ENCODE results near the gene GLIPR1.
"Not testable (repeated sequence)": the region's sequence is repeated elsewhere in the genome, so short reads cannot be mapped to it uniquely, and the experiment has no call there.

GLIPR1 gene

DNA sequence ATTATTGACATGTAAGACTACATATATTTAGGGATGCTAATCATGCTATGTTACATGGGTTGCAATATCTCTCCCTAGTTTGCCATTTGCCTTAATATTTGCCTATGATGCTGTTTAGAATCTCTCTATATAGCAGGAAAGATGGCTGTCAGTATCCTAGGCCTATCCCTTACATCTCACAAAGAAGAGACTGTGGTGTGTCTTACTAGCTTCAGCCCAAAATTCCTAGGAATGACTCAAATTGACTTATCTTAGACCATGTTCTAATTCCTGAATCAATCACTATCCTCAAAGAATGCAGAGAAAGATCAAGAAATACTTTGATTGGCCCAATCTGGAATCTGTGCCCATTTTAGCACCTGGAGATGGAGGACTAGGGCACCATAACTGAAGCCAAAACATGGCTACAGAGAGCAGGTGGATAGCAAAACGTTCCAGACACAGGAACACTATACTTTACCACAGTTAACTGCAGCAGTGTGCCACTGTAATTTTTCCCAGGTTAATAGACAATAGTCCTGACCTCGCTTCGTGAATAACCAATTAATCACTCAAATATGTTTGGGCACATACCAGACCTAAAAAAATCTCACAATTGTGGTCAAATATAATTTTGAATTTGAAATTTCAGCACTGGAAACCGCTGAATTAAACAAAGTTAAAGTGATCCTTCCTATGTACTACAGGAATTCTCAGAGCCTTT, 32.7 kb upstream of the GLIPR1 start:
- no peak overlapping the region for H3K4me3 ChIP-seq (replicated peaks; ENCODE audit: low read depth, low read length)
- DNase-seq (ENCODE audit: extremely low read depth, insufficient read length): no peak
- H3K27me3 ChIP-seq (replicated peaks; ENCODE audit: control insufficient read depth, insufficient read depth, low read length): no peaks in the 10 kb centered on the region; the same call in 1 of the 2 replicates
- TF ChIP-seq, protein P1, sequence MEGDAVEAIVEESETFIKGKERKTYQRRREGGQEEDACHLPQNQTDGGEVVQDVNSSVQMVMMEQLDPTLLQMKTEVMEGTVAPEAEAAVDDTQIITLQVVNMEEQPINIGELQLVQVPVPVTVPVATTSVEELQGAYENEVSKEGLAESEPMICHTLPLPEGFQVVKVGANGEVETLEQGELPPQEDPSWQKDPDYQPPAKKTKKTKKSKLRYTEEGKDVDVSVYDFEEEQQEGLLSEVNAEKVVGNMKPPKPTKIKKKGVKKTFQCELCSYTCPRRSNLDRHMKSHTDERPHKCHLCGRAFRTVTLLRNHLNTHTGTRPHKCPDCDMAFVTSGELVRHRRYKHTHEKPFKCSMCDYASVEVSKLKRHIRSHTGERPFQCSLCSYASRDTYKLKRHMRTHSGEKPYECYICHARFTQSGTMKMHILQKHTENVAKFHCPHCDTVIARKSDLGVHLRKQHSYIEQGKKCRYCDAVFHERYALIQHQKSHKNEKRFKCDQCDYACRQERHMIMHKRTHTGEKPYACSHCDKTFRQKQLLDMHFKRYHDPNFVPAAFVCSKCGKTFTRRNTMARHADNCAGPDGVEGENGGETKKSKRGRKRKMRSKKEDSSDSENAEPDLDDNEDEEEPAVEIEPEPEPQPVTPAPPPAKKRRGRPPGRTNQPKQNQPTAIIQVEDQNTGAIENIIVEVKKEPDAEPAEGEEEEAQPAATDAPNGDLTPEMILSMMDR (IDR thresholded peaks at IDR 0.05; ENCODE audit: insufficient read depth, low read length, poor library complexity, severe bottlenecking): no peak
- no peaks in the 10 kb centered on the region for H3K36me3 ChIP-seq (ENCODE audit: control insufficient read depth, insufficient read depth, low read length)

DNA sequence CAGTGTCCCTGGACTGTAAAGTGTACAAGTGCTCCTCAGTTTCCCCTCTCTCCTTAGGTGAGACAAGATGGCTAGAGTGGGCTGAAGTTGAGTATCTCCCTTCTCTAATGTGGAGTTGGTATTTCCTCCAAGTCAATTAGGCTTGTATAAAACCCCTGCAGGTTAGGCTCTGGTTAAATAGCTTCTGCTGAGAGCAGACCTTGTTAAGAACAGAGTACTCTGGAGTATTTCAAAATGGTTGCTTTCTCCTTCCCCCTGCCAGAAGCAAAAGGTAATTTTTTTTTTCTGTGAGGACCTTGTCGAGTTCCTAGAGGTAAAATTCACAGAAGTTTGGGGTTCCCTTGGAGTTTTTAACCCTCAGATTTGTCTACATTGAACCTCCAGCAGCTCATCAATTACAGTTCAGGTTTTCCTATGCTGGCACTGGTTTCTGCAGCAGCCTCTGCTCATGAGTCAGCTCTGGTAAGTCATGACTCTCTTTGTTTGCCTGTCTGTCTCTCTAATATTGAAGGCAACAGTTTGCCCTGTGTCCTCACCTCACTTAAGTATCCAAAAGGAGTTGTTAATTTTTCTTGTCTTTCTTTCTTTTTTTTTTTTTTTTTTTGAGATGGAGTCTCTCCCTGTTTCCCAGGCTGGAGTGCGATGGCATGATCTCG, 27.8 kb upstream of the GLIPR1 start:
- H3K27me3 ChIP-seq (replicated peaks; ENCODE audit: control insufficient read depth, insufficient read depth, low read length): no peaks in the 10 kb centered on the region; the same call in 1 of the 2 replicates
- no peaks in the 10 kb centered on the region for H3K36me3 ChIP-seq (ENCODE audit: control insufficient read depth, insufficient read depth, low read length)
- TF ChIP-seq, protein P1 (IDR thresholded peaks at IDR 0.05; ENCODE audit: insufficient read depth, low read length, poor library complexity, severe bottlenecking): no peak
- no peak overlapping the region for H3K4me3 ChIP-seq (replicated peaks; ENCODE audit: low read depth, low read length)
- DNase-seq (ENCODE audit: extremely low read depth, insufficient read length): no peak

DNA sequence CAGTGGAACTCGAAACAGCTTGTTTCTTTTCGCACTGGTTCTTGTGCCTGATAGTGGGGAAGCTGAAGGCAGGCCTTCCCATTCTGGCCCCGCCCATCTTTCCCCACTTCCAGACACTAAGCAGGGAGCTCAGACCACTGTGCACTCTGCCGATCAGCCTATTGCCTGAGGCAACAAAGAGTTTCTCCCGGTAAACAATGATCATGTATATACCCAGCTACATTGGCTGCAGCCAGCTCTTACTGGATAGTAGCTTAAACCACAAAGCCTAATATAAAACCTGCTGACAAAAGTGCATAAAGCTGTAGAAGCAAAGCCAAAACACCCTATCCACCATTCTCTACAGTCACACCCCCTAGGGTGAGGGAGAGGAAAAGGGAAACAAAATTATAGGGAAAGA, 24.7 kb upstream of the GLIPR1 start:
- DNase-seq (ENCODE audit: extremely low read depth, insufficient read length): no peak
- Histone ChIP-seq H3K4me3 (replicated peaks; ENCODE audit: low read depth, low read length) (no peak overlapping the region), H3K36me3 (ENCODE audit: control insufficient read depth, insufficient read depth, low read length) (no peaks in the 10 kb centered on the region), H3K27me3 (replicated peaks; ENCODE audit: control insufficient read depth, insufficient read depth, low read length) (no peaks in the 10 kb centered on the region; the same call in 1 of the 2 replicates)
- TF ChIP-seq, protein P1 (IDR thresholded peaks at IDR 0.05; ENCODE audit: insufficient read depth, low read length, poor library complexity, severe bottlenecking): no peak

DNA sequence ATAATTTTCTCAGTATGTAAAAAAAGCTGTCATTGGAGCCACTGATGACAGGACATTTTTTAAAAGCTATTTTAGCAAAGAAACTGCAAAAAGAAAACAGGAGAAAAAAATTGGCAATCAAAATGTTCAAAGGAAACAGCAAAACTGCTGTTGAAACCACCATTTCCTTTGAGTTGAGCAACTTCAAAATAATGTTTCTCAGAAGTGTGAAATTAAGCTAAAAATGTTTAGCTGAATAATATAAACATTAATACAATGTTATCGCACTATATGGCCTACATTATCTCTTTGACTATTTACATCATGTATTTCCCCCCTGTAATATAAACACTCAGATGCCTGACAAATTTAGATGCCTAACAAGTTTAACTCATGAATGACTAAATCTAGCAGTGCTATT, 23.4 kb upstream of the GLIPR1 start:
- no peak for DNase-seq (ENCODE audit: extremely low read depth, insufficient read length)
- H3K36me3 ChIP-seq (ENCODE audit: control insufficient read depth, insufficient read depth, low read length): no peaks in the 10 kb centered on the region
- no peak overlapping the region for H3K4me3 ChIP-seq (replicated peaks; ENCODE audit: low read depth, low read length)
- H3K27me3 ChIP-seq (replicated peaks; ENCODE audit: control insufficient read depth, insufficient read depth, low read length): no peaks in the 10 kb centered on the region; the same call in 1 of the 2 replicates
- TF ChIP-seq, protein P1 (IDR thresholded peaks at IDR 0.05; ENCODE audit: insufficient read depth, low read length, poor library complexity, severe bottlenecking): no peak

DNA sequence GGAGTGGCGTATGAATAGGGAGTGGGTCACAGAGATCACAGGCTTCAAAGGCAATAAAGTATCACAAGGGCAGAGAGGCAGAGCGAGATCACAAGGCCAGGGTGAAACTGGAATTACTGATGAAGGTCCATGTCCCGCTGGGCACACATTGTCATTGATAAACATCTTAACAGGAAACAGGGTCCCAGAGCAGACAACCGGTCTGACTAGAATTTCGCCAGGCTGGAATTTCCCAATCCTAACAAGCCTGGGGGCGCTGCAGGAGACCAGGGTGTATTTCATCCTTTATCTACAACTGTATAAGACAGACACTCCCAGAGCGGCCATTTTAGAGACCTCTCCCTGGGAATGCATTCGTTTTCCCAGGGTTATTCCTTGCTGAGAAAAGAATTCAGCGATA, 22.7 kb upstream of the GLIPR1 start:
- DNase-seq (ENCODE audit: extremely low read depth, insufficient read length); H3K4me3 ChIP-seq (replicated peaks; ENCODE audit: low read depth, low read length): not testable (repeated sequence)

DNA sequence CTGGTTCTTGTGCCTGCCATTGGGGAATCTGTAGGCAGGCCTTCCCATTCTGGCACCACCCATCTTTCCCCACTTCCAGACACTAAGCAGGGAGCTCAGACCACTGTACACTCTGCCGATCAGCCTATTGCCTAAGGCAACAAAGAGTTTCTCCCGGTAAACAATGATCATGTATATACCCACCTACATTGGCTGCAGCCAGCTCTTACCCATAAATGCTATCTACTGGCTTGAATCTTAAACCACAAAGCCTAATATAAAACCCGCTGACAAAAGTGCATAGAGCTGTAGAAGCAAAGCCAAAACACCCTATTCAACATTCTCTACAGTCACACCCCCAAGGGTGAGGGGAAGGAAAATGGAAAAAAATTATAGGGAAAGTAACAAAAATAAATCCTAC, 20.8 kb upstream of the GLIPR1 start:
- H3K36me3 ChIP-seq (ENCODE audit: control insufficient read depth, insufficient read depth, low read length): no peaks in the 10 kb centered on the region
- TF ChIP-seq, protein P1 (IDR thresholded peaks at IDR 0.05; ENCODE audit: insufficient read depth, low read length, poor library complexity, severe bottlenecking): no peak
- no peak for DNase-seq (ENCODE audit: extremely low read depth, insufficient read length)
- H3K4me3 ChIP-seq (replicated peaks; ENCODE audit: low read depth, low read length): no peak overlapping the region
- no peaks in the 10 kb centered on the region for H3K27me3 ChIP-seq (replicated peaks; ENCODE audit: control insufficient read depth, insufficient read depth, low read length)

More for the DNA sequence above, 22.7 kb upstream of the GLIPR1 start:
- not testable (repeated sequence) for H3K27me3 ChIP-seq (replicated peaks; ENCODE audit: control insufficient read depth, insufficient read depth, low read length); H3K36me3 ChIP-seq (ENCODE audit: control insufficient read depth, insufficient read depth, low read length)
